NK-92 treated with Interleukin-12 subunit alpha and Interleukin-12 subunit beta, amount 100 ng/mL, for 24 hours (cell line): ENCODE measurements around the gene HDAC4.
"Not testable (repeated sequence)": the region's sequence is repeated elsewhere in the genome, so short reads cannot be mapped to it uniquely, and the experiment has no call there.

Experiments
- DNase-seq: peaks from one replicate; lab custom pipeline; 2025; lab: John Stamatoyannopoulos, UW

HDAC4 gene

GRCh38 chr2:239280296-239281017 is 120.4 kb downstream of the HDAC4 start:
- DNase-seq = not testable (repeated sequence)

GRCh38 chr2:239279508-239280295 is 121.1 kb downstream of the HDAC4 start:
- no peak for DNase-seq

GRCh38 chr2:239278941-239279365 is 121.9 kb downstream of the HDAC4 start:
- no peak for DNase-seq

- no peak for DNase-seq
These were observed 122.5 kb downstream of the HDAC4 start for GRCh38 chr2:239278361-239278760.

- no peak for DNase-seq
These were observed 123.3 kb downstream of the HDAC4 start for GRCh38 chr2:239277401-239278085.

GRCh38 chr2:239276851-239277250 is 124.0 kb downstream of the HDAC4 start:
- DNase-seq = no peak

- no peak for DNase-seq
These were observed 124.7 kb downstream of the HDAC4 start for GRCh38 chr2:239275847-239276831.

- DNase-seq = peak; percentile 54
These were observed 125.7 kb downstream of the HDAC4 start for GRCh38 chr2:239275044-239275685.

- DNase-seq = no peak
These were observed 126.3 kb downstream of the HDAC4 start for GRCh38 chr2:239274391-239275043.

GRCh38 chr2:239273280-239274234 is 127.3 kb downstream of the HDAC4 start:
- no peak for DNase-seq

- no peak for DNase-seq
These were observed 128.2 kb downstream of the HDAC4 start for GRCh38 chr2:239272626-239273025.

GRCh38 chr2:239271882-239272281 is 128.9 kb downstream of the HDAC4 start:
- DNase-seq = no peak

GRCh38 chr2:239271471-239271870 is 129.3 kb downstream of the HDAC4 start:
- no peak for DNase-seq

- no peak for DNase-seq
These were observed 130.9 kb downstream of the HDAC4 start for GRCh38 chr2:239269916-239270315.

- DNase-seq = no peak
These were observed 131.5 kb downstream of the HDAC4 start for GRCh38 chr2:239269173-239269885.

- no peak for DNase-seq
These were observed 132.3 kb downstream of the HDAC4 start for GRCh38 chr2:239268549-239268948.

- no peak for DNase-seq
These were observed 132.7 kb downstream of the HDAC4 start for GRCh38 chr2:239268082-239268481.

GRCh38 chr2:239267288-239267951 is 133.4 kb downstream of the HDAC4 start:
- DNase-seq = peak; percentile 91
